ENCODE results near the gene ZNF497.
A peak's percentile ranks its signal among the peaks of the same experiment; 100 is the strongest.

DNA sequence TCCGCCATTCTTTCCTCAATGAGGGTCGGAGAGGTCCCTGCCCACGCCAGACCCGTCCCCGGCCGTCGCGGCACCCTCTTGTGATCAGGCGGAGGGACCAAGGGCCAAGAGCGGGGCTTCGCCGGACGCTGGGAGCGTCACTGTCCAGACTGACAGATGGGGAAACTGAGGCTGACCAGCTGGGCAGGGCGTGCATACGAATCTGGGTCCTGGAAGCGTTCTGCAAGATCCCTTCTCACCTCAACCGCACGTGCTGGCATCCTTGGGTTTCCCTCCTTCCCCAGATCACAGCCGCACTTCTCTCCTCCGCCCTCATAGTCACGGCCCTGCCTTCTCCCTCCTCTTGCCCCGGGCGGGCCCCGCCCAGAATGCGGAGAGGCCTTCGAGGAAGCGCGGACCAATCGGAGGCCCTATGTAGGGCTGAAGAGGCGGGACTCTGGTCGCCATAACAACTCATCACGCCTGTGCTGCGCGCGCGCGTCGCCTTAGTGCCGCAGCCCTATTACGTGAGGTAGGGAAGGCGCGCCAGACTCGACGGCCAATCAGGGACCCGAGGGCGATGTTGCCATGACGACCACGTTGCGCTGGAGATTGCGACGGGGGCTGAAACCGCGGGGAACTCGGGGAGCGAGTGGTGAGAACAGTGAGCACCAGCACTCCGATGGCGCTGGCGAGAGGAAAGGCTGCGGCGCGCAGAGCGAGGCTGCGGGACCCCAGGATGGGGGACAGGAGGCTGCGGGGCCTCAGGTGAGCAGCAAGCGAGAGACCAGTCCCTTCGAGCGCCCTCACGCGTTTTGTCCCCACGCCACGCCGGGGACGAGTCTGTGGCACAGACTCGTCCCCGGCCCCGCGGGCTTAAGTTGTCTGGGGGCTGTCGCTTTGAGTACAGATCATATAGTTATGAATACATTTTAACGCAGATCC, 38.6 kb upstream of the ZNF497 start:
- TF ChIP-seq, protein P1, sequence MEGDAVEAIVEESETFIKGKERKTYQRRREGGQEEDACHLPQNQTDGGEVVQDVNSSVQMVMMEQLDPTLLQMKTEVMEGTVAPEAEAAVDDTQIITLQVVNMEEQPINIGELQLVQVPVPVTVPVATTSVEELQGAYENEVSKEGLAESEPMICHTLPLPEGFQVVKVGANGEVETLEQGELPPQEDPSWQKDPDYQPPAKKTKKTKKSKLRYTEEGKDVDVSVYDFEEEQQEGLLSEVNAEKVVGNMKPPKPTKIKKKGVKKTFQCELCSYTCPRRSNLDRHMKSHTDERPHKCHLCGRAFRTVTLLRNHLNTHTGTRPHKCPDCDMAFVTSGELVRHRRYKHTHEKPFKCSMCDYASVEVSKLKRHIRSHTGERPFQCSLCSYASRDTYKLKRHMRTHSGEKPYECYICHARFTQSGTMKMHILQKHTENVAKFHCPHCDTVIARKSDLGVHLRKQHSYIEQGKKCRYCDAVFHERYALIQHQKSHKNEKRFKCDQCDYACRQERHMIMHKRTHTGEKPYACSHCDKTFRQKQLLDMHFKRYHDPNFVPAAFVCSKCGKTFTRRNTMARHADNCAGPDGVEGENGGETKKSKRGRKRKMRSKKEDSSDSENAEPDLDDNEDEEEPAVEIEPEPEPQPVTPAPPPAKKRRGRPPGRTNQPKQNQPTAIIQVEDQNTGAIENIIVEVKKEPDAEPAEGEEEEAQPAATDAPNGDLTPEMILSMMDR (IDR thresholded peaks at IDR 0.05; ENCODE audit: low read depth, low read length, poor library complexity, severe bottlenecking): peak; percentile 18
- no peak for TF ChIP-seq EZH2phosphoT487 (IDR thresholded peaks at IDR 0.05; ENCODE audit: borderline replicate concordance, low read length)
